Forelimb muscle (tissue), 1 donor: ENCODE measurements around the gene RABL6. TPM values are rescaled to one million over a fixed set of nuclear protein-coding genes. Genes with fewer than 3 reads are reported as not detected.

Source experiments
- DNase-seq: peaks from one replicate; pipeline ENCODE4 v3.0.0-alpha.2; 2013; ENCODE audit warnings: low read depth
- polyA plus RNA-seq: library from polyadenylated mRNA; unstranded; fragments of 120-200 nt; gene quantifications from one replicate; pipeline ENCODE4 v1.2.1, GENCODE V29; 2013; ENCODE audit not compliant: insufficient read length

Gene RABL6
- polyA plus RNA-seq, 1 donor = 59.8 TPM

DNA sequence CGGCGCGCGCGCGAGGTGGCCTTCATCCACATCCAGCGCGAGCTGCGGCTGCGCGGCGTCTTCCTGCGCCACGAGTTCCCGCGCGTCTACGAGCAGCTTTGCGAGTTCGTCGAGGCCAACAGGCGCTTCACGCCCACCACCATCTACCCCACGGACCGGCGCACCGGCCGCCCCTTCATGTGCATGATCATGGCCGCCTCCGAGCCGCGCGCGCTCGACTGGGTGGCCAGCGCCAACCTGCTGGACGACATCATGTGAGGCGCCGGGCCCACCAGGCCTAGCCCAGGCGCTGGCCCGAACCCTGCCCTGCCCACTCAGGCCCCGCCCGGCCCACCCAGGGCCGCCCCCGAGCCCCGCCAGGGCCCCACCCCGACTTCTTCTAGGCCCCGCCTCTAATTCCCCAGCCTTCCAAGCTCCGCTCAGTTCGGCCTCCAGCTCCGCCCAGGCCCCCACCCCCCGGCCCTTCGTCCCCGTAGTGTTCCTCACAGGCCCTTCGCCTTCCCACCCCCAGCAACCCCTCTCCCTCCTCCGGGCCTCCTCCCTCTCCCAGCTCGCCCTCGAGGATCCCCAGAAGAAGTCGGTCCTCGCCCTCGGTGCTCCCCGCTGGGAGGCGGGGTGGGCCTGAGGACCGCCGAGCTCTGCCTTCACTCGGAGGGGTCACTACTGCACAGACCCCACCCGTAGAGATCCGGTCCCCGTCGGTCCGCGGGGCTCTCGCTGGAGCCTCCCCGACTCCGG lies 39.5 kb downstream of the RABL6 start:
- DNase-seq = no peak

DNA sequence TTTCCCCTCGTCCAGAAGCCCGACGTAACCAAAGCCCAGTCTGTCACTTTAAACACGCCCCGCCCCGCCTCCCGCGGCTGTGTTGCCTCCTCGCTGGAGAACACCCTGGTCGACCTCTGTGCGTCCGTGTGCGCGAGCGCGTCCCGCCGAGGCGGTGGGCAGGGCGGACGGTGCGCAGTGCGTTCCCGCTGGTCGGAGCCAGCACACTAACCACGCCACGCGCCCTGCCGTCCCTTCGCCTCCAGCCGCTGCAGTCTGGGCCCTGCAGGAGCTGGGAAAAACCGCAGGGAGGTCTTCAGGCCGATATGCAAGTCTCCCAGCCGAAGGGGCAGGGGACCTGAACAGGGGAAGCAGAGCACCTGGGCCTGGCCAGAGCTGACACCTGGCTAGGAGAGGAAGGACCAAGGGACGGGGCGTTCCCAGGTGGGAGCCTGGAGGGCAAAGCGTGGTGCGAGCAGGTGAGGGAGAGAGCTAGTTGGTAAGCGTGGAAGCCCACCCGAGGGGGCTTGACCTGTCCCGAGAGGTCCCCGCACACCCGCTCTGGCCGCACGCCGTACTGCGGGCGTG lies 40.2 kb downstream of the RABL6 start:
- no peak for DNase-seq

DNA sequence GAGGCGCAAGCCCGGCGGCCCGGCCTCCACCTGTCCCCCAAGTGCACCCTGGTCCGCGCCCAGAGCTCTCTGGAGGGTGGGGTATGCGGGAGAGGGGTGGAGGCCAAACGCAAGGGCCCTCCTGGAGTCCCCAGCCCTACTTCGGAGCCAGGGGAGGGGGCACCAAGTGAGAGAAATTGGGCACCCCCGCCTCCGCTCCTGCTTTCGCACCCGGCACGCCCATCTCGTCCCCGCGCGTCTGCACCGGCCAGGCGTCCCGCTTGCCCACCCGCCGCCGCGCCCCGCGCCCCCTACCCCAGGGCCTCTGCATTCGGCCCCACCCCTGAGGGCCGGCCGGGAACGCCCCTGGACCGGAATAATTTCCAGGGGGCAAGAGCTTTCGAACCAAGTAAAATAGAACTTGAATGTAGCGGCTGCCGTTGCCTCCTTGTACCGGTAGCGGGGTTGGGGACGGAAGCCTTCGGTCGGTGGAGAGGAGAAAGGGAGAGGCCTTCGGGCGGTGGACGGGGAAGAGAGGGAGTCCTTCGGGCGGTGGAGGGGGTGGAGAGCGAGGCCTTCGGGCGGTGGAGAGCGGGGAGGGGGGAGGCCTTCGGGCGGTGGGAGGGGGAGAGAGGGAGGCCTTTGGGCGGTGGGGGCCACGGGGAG lies 40.8 kb downstream of the RABL6 start:
- DNase-seq = no peak

DNA sequence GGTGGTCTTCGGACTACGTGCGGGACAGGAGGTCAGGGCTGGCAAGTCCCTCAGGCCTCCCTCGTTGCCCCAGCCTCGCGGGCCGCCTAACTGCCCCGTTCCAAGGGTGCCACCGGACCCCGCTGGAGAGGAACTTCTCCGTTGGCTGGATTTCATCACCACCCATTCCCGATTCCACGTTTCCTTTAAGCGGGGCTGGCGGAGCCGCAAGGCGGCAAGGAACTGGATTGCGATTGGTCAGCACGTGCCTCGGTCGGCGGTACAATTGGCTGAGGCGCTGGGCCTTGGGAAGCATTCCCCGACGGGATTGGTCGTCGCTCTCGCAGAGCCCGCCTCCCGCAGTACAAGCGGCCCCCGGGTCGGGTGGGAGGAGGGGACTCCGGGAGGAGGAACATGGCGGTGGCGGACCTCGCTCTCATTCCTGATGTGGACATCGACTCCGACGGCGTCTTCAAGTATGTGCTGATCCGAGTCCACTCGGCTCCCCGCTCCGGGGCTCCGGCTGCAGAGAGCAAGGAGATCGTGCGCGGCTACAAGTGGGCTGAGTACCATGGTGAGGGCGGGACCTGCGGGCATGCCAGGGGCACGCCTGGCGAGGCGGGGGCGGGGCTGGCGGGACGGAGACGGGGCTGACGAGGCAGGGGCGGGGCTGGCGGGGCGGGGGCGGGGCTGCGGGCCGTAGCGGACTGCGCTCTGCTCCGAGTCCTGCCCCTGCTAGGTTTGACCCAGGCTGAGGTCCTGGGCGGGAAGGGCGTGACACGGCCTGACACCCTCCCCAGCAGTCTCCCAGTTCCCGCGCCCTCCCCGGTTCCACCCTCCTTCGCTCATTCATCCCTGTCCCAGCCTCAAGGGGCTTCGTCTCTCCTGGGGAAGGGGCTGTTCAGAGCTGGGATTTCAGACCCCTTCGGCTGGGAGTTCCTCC lies 41.6 kb downstream of the RABL6 start, which contains the start of gene PHPT1:
TSS of gene PHPT1 (plus strand) at position 372 of the 922 bp plus-strand sequence. CDS start at position 394, 22 bp downstream.
- peak; percentile 99 for DNase-seq

GRCh38 chr9:136849960-136850865 lies 42.5 kb downstream of the RABL6 start:
- no peak for DNase-seq

DNA sequence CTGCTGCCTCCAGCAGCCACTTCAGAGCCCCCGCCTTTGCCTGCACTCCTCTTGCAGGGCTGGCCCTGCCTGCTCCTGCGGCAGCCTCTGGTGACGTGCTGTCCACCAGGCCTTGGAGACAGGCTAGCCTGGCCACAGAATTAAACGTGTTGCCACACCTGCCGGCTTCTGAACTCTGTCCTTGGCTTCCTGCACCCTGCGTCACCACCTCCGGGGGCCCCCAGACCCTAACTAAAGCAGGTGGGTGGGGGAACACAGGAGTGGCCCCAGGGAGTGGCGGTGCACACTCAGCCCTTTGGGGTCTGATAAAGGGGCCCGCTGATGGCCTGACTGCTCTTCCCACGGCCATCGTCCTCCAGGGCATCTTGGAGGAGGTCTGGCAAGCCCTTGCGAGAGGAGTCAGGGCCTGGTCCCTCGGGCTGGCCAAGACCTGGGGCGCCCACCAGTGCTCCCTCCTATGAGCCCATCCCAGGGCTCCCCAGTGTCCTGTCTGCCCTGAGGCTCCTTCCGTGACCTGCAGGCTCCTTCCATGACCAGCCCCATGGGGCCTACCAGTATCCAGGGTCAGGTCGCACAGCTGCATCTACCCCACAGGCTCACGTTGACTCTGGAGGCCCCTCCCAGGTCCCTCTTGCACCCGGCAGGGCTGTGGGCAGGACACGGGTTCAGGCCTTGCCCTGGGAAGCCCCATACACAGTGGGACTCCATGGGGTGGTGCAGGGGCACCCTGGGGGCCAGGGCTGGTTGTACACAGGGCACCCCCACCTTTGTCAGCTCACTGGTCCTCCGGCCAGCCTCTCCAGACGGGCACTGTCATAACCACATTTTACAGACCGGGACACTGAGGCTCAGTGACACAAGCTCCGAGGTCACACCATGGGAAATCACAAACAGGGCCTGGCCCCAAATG lies 43.4 kb downstream of the RABL6 start:
- no peak for DNase-seq

DNA sequence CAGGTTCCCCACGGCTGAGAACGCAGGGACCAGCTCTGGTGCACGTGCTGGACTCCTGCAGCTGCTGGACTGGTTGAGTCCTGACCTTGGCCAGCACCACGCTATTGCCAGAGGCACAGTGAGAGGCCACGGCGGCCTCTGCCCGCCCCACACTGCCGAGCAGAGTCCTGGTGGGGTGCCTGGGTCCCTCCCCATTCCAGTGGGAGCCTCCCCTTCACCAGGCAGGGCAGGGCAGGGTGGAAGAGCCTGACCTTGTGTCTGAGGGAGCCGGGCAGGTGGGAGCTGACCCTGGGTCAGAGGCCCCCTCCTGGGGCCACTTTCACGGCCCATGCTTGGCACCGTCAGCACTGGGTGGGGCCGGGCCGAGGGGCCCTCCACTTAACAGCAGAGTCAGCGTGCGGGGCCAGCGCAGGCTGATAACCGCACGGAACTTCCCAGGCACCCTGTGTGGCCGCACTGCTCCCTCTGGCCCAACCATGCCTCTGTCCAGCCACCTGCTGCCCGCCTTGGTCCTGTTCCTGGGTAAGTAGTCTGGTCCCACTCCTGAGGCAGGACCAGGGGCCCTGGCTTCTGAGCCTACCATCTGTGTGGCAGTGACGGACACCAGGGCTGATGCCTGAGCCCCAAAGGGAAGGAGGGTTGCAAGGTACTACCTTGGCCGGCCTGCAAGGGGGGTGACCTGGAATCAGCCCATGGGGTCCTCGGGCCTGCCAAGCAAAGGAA lies 44.4 kb downstream of the RABL6 start, which contains the start of gene MAMDC4:
TSS of gene MAMDC4 (plus strand) at position 406 of the 723 bp plus-strand sequence. CDS start at position 477, 71 bp downstream.
- no peak for DNase-seq

DNA sequence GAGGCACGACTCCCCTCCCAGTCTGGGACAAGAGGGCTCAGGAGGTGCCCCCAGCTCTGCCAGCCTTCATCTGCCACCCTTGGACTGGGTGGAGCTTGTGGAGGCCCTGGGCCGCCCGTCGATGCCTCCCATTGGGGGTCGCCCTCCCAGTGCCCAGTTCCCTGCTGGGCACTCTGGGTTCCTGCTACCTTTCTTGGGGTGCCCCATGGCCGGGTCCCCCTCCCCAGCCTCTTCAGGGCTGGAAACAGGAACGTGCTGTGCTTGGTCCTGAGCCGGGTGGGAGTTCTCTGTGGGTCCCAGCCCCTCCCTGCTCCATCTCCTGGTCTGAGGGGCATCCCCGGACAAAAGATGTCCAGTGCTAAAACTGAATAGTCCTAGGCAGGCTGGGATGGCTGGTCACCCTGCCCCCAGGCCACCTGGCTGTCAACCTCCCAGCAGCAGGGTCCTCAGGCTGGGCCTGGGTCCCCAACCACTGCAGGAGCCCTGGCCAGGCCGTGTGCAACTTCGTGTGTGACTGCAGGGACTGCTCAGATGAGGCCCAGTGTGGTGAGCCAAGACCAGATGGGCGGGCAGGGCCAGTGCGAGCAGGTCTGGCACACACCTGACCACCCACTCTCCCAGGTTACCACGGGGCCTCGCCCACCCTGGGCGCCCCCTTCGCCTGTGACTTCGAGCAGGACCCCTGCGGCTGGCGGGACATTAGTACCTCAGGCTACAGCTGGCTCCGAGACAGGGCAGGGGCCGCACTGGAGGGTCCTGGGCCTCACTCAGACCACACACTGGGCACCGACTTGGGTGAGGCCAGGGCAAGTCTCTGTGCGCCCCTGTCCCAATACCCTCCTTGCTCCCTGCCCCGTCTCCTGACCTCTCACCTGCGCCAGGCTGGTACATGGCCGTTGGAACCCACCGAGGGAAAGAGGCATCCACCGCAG lies 45.2 kb downstream of the RABL6 start:
- no peak for DNase-seq

DNA sequence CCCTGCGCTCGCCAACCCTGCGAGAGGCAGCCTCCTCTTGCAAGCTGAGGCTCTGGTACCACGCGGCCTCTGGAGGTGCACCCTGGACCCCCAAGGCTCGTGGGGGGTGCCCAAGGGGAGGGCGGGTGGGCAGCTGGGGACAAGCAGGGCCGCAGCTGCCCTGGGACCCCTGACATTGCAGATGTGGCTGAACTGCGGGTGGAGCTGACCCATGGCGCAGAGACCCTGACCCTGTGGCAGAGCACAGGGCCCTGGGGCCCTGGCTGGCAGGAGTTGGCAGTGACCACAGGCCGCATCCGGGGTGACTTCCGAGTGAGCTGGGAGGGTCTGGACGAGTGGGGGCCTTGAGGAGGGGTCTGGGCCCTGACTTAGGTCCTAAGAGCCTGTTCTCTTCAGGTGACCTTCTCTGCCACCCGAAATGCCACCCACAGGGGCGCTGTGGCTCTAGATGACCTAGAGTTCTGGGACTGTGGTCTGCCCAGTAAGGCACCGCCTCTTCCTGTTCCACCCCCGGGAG lies 45.9 kb downstream of the RABL6 start:
- DNase-seq = no peak

DNA sequence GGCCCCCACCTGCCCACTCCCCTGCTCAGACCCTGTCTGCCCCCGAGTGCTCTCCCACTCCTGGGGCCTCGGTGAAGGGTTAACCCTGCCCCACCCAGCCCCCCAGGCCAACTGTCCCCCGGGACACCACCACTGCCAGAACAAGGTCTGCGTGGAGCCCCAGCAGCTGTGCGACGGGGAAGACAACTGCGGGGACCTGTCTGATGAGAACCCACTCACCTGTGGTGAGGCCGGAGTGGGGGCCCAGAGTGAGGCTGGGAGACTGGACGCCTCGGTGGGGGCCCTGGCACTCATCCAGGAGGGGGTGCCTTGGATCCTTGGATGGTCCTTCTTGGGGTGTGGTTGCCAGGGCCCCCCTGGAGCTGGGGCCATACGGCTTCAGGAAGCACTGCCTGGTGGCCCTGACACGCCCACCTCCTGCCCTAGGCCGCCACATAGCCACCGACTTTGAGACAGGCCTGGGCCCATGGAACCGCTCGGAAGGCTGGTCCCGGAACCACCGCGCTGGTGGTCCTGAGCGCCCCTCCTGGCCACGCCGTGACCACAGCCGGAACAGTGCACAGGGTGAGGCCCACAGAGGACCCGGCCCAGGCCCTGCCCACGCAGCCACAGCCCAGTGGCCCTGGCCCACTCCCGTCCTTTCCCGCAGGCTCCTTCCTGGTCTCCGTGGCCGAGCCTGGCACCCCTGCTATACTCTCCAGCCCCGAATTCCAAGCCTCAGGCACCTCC lies 46.5 kb downstream of the RABL6 start:
- no peak for DNase-seq

DNA sequence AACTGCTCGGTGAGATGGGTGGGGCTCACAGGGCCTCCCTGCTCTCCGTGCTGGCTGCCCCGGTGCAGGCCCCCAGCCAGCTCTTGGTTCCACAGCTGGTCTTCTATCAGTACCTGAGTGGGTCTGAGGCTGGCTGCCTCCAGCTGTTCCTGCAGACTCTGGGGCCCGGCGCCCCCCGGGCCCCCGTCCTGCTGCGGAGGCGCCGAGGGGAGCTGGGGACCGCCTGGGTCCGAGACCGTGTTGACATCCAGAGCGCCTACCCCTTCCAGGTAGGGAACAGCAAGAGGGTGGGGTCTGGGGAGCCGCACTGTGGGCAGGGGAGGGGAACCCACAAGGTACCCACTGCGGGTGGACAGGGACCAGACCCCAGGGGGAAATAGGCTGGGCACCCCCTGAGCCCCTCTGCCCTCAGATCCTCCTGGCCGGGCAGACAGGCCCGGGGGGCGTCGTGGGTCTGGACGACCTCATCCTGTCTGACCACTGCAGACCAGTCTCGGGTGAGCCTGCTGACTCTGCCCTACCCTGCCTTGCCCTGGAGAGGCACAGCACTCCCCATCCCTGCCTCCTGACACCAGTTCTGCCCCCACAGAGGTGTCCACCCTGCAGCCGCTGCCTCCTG lies 47.2 kb downstream of the RABL6 start:
- DNase-seq = no peak

DNA sequence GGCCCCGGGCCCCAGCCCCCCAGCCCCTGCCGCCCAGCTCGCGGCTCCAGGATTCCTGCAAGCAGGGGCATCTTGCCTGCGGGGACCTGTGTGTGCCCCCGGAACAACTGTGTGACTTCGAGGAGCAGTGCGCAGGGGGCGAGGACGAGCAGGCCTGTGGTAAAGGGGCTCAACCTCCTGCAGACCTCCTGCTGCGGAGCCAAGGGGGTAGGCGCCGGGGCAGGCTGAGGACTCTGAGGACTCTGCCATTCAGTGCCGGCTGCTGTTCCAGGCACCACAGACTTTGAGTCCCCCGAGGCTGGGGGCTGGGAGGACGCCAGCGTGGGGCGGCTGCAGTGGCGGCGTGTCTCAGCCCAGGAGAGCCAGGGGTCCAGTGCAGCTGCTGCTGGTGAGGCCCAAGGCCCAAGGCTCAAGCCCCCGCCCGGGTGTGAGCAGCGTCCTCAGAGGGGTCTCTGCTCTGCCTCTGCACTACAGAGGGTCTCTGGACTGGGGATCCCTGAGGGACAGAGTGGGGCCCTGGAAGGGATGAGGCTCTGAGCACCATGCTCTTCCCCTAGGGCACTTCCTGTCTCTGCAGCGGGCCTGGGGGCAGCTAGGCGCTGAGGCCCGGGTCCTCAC lies 47.8 kb downstream of the RABL6 start:
- DNase-seq = no peak

GRCh38 chr9:136856079-136856476 lies 48.3 kb downstream of the RABL6 start:
- no peak for DNase-seq

DNA sequence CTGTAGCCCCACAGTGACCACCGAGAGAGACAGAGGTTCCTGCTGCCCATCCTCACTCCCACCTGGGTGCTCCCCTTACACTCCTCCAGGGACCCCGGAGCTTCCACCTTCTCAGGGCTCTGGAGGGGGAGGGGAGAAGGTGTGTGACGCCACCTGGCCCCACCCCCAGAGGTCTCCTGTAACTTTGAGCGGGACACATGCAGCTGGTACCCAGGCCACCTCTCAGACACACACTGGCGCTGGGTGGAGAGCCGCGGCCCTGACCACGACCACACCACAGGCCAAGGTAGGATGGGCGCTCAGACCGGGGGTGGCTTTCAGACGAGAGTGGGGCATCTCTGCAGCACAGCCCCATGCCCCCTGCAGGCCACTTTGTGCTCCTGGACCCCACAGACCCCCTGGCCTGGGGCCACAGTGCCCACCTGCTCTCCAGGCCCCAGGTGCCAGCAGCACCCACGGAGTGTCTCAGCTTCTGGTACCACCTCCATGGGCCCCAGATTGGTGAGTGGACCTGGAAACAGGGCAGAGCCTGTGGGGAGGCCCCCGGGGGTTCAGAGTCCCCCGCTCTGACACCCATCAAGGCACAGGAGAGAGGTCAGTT lies 48.9 kb downstream of the RABL6 start:
- DNase-seq = no peak

- DNase-seq = no peak
Observed at GRCh38 chr9:136857166-136857565, 49.4 kb downstream of the RABL6 start.
